Measurements from ENCODE around the gene CNPY2.
A peak's percentile ranks its signal among the peaks of the same experiment; 100 is the strongest.
"Not testable (repeated sequence)": the region's sequence is repeated elsewhere in the genome, so short reads cannot be mapped to it uniquely, and the experiment has no call there.

Gene CNPY2

GRCh38 chr12:56297400-56297799, 18.4 kb downstream of the CNPY2 start:
- no peak for DNase-seq

GRCh38 chr12:56296295-56296694, 19.5 kb downstream of the CNPY2 start:
- DNase-seq, result peak; percentile 12

- no peak for DNase-seq
Measured at GRCh38 chr12:56293795-56294194, 22.0 kb downstream of the CNPY2 start.

GRCh38 chr12:56288705-56289387, 26.9 kb downstream of the CNPY2 start:
- DNase-seq, result peak; percentile 67

- DNase-seq, result peak; percentile 46
Measured at GRCh38 chr12:56286044-56286830, 29.6 kb downstream of the CNPY2 start.

- not testable (repeated sequence) for DNase-seq
Measured at GRCh38 chr12:56284263-56284662, 31.5 kb downstream of the CNPY2 start.

GRCh38 chr12:56282579-56282978, 33.2 kb downstream of the CNPY2 start:
- no peak for DNase-seq

GRCh38 chr12:56282030-56282429, 33.8 kb downstream of the CNPY2 start:
- DNase-seq, result no peak

GRCh38 chr12:56280849-56281248, 34.9 kb downstream of the CNPY2 start:
- DNase-seq, result no peak

GRCh38 chr12:56278905-56279304, 36.9 kb downstream of the CNPY2 start:
- DNase-seq, result no peak

- no peak for DNase-seq
Measured at GRCh38 chr12:56274299-56274698, 41.5 kb downstream of the CNPY2 start.

GRCh38 chr12:56272468-56272867, 43.3 kb downstream of the CNPY2 start:
- DNase-seq, result not testable (repeated sequence)

- DNase-seq, result no peak
Measured at GRCh38 chr12:56271031-56271430, 44.8 kb downstream of the CNPY2 start.

- no peak for DNase-seq
Measured at GRCh38 chr12:56267443-56268071, 48.2 kb downstream of the CNPY2 start.

- peak; percentile 51 for DNase-seq
Measured at GRCh38 chr12:56266693-56267442, 48.9 kb downstream of the CNPY2 start, which contains the start of gene COQ10A. TSS of gene COQ10A (plus strand) at chr12:56266942. CDS start at chr12:56267119, 177 bp downstream.

GRCh38 chr12:56266068-56266692, 49.6 kb downstream of the CNPY2 start:
- DNase-seq, result not testable (repeated sequence)

GRCh38 chr12:56262955-56263354, 52.8 kb downstream of the CNPY2 start:
- not testable (repeated sequence) for DNase-seq

- no peak for DNase-seq
Measured at GRCh38 chr12:56261503-56262232, 54.1 kb downstream of the CNPY2 start.

GRCh38 chr12:56260921-56261320, 54.9 kb downstream of the CNPY2 start:
- no peak for DNase-seq

- no peak for DNase-seq
Measured at GRCh38 chr12:56260380-56260779, 55.4 kb downstream of the CNPY2 start.

All from GF-D8 (cell line).